OCI-LY7 (cell line): ENCODE measurements around the gene ANO6. TPM values are rescaled to one million over a fixed set of nuclear protein-coding genes. Genes with fewer than 3 reads are reported as not detected.

ENCODE experiments used
- BruUV-seq: library from RNA; stranded (reverse); fragments of 400-500 nt; replicated peaks from 2 replicates; lab custom pipeline; 2021; lab: Mats Ljungman, UMichigan
- CTCF ChIA-PET: fragments of 300-600 bp; sonication (Branson Sonifier 250); formaldehyde crosslinking; loops from one replicate; lab custom pipeline; 2022; ENCODE audit warnings: antibody characterized with exemption; ENCODE audit not compliant: unreplicated experiment; lab: Charles Lee
- POLR2A ChIA-PET: fragments of 300-600 bp; sonication (Branson Sonifier 250); formaldehyde crosslinking; loops from one replicate; lab custom pipeline; 2022; ENCODE audit warnings: antibody characterized with exemption; lab: Charles Lee
- DNase-seq: peaks from one replicate; pipeline ENCODE4 v3.0.0-alpha.2; 2015; ENCODE audit warnings: low spot score
- H2AFZ ChIP-seq: fragments of 200-600 bp; sonication (generic), shearing (Covaris generic); 2 replicates; pipeline ENCODE4 v1.6.1; 2014; ENCODE audit warnings: mild to moderate bottlenecking, antibody characterized with exemption, low read length, moderate library complexity
- H3K27ac ChIP-seq: fragments of 200-600 bp; sonication (generic); 2 replicates; pipeline ENCODE4 v1.5.1; 2014; ENCODE audit warnings: mixed run types, low read depth, mild to moderate bottlenecking, moderate library complexity, low read length, inconsistent platforms; ENCODE audit not compliant: poor library complexity, severe bottlenecking
- H3K36me3 ChIP-seq: fragments of 200-600 bp; sonication (generic); 2 replicates; pipeline ENCODE4 v1.6.1; 2014; ENCODE audit warnings: mild to moderate bottlenecking, antibody characterized with exemption, low read length, moderate library complexity, mixed read lengths; ENCODE audit not compliant: insufficient read depth
- H3K4me1 ChIP-seq: fragments of 200-600 bp; sonication (generic); 2 replicates; pipeline ENCODE4 v1.5.1; 2014; ENCODE audit warnings: mild to moderate bottlenecking, low read length; ENCODE audit not compliant: insufficient read depth, poor library complexity, severe bottlenecking
- H3K4me2 ChIP-seq: fragments of 200-600 bp; sonication (generic); 2 replicates; pipeline ENCODE4 v1.6.1; 2014; ENCODE audit warnings: mild to moderate bottlenecking, low read length
- H3K4me3 ChIP-seq: fragments of 200-600 bp; sonication (generic); 2 replicates; pipeline ENCODE4 v1.5.1; 2014; ENCODE audit warnings: mild to moderate bottlenecking, low read depth, low read length; ENCODE audit not compliant: poor library complexity, severe bottlenecking
- H3K79me2 ChIP-seq: fragments of 200-600 bp; sonication (generic); 2 replicates; pipeline ENCODE4 v1.6.1; 2016; ENCODE audit warnings: low read depth, mild to moderate bottlenecking, low read length, moderate library complexity, mixed read lengths; ENCODE audit not compliant: insufficient read depth
- H3K9me2 ChIP-seq: fragments of 200-600 bp; sonication (generic); 2 replicates; pipeline ENCODE4 v1.6.1; 2016; ENCODE audit warnings: mild to moderate bottlenecking, low read length, mixed read lengths; ENCODE audit not compliant: insufficient read depth
- H3K9me3 ChIP-seq: fragments of 200-600 bp; sonication (generic); 2 replicates; pipeline ENCODE4 v1.6.1; 2014; ENCODE audit warnings: mild to moderate bottlenecking, mixed run types, low read length, mixed read lengths
- H4K20me1 ChIP-seq: fragments of 200-600 bp; sonication (generic); 2 replicates; pipeline ENCODE4 v1.6.1; 2014; ENCODE audit warnings: mild to moderate bottlenecking, antibody characterized with exemption, low read length, moderate library complexity, mixed read lengths; ENCODE audit not compliant: insufficient read depth
- CTCF ChIP-seq: fragments of 200-600 bp; sonication (generic); conservative IDR thresholded peaks from 2 replicates; pipeline ENCODE4 v1.5.1; 2014; ENCODE audit warnings: mild to moderate bottlenecking, antibody characterized with exemption, low read length, moderate library complexity, mixed read lengths
- EZH2phosphoT487 ChIP-seq: fragments of 200-600 bp; sonication (generic); IDR thresholded peaks from 2 replicates; pipeline ENCODE4 v1.6.1; 2018; ENCODE audit warnings: low read depth, borderline replicate concordance, mild to moderate bottlenecking, mixed run types, antibody characterized with exemption, low read length, moderate library complexity, mixed read lengths
- intact Hi-C: fragments of 100-400 bp; cut with micrococcal nuclease; formaldehyde crosslinking; loops from one replicate; pipeline ENCODE4 v1.10.0; 2022; ENCODE audit not compliant: unreplicated experiment
- total RNA-seq, 2 experiments: library from RNA; depleted of rRNA in 1 of 2; stranded (reverse); fragments of >200 nt in 1 of 2; shearing (Covaris generic) in 1 of 2; gene quantifications; 2 replicates each; pipeline ENCODE4 v1.2.3, GENCODE V29; 2014 to 2022

The ANO6 gene
- total RNA-seq, 2 experiments from 2014 or later = 15.0 to 17.7 TPM

GRCh38 chr12:45278447-45278846, 62.6 kb downstream of the ANO6 start:
- Histone ChIP-seq H3K9me3 (no peaks in the 10 kb centered on the region), H3K4me1 (no peaks in the 10 kb centered on the region), H3K9me2 (no peaks in the 10 kb centered on the region), H3K4me3 (no peak overlapping the region), H3K27ac (no peak overlapping the region), H2AFZ (no peak overlapping the region), H4K20me1 (no peaks in the 10 kb centered on the region), H3K79me2 (no peaks in the 10 kb centered on the region), H3K4me2 (no peak overlapping the region), H3K36me3 (no peaks in the 10 kb centered on the region; the same call in 1 of the 2 replicates)
- no TSS peak for BruUV-seq
- ChIA-PET CTCF (no interaction called here), POLR2A (no interaction called here)
- no peak for DNase-seq
- TF ChIP-seq CTCF (no peak), EZH2phosphoT487 (no peak)
- intact Hi-C loops = no loop called here

GRCh38 chr12:45279931-45280830, 64.3 kb downstream of the ANO6 start:
- Histone ChIP-seq H3K79me2 (no peaks in the 10 kb centered on the region), H3K4me3 (no peak overlapping the region), H3K4me1 (no peaks in the 10 kb centered on the region), H3K9me2 (no peaks in the 10 kb centered on the region), H2AFZ (no peak overlapping the region), H3K36me3 (no peaks in the 10 kb centered on the region; the same call in 1 of the 2 replicates), H4K20me1 (no peaks in the 10 kb centered on the region), H3K9me3 (no peaks in the 10 kb centered on the region), H3K4me2 (no peak overlapping the region), H3K27ac (no peak overlapping the region)
- BruUV-seq = no TSS peak
- POLR2A ChIA-PET = interaction anchor here (0.6 kb wide), 6 partner anchors 10 to 365 kb away, joined by 3 to 7 read pairs (median 4); no protein-coding TSS in a partner anchor
- intact Hi-C loops = no loop called here
- no peak for TF ChIP-seq CTCF
- TF ChIP-seq EZH2phosphoT487 = no peak
- no peak for DNase-seq
- CTCF ChIA-PET = interaction anchor here (0.6 kb wide), 1 partner anchor 761 kb away, joined by 3 read pairs; no protein-coding TSS in a partner anchor

GRCh38 chr12:45281994-45282393, 66.1 kb downstream of the ANO6 start:
- Histone ChIP-seq H3K36me3 (no peaks in the 10 kb centered on the region; the same call in 1 of the 2 replicates), H4K20me1 (no peaks in the 10 kb centered on the region), H3K4me3 (no peak overlapping the region), H3K4me1 (no peaks in the 10 kb centered on the region), H3K9me2 (no peaks in the 10 kb centered on the region), H3K27ac (no peak overlapping the region), H3K4me2 (no peak overlapping the region), H2AFZ (no peak overlapping the region), H3K79me2 (no peaks in the 10 kb centered on the region), H3K9me3 (no peaks in the 10 kb centered on the region)
- DNase-seq = no peak
- BruUV-seq = no TSS peak
- intact Hi-C loops = no loop called here
- TF ChIP-seq EZH2phosphoT487 (no peak), CTCF (no peak)
- POLR2A ChIA-PET = interaction anchor here (1.0 kb wide), 1 partner anchor 21 kb away, joined by 3 read pairs; no protein-coding TSS in a partner anchor
- CTCF ChIA-PET = no interaction called here
